ENCODE results near the gene NDE1.

The NDE1 gene

GRCh38 chr16:15701367-15701766 lies 51.3 kb downstream of the NDE1 start:
- Histone ChIP-seq H3K36me3 (ENCODE audit: insufficient read depth, low read length) (peaks cover 82% of the 10 kb centered on the region), H3K27me3 (ENCODE audit: insufficient read depth, low read length) (no peaks in the 10 kb centered on the region), H3K9me3 (ENCODE audit: low read length) (no peaks in the 10 kb centered on the region), H3K4me3 (ENCODE audit: low read depth, low read length, poor library complexity, severe bottlenecking) (no peak overlapping the region), H2AFZ (ENCODE audit: low read length) (no peak overlapping the region), H3K9ac (ENCODE audit: low read length) (no peak overlapping the region), H4K20me1 (ENCODE audit: insufficient read depth, low read length) (no peaks in the 10 kb centered on the region), H3K9me2 (ENCODE audit: low read depth, low read length) (no peaks in the 10 kb centered on the region), H3F3A (ENCODE audit: insufficient read depth, low read length) (no peaks in the 10 kb centered on the region), H3K27ac (ENCODE audit: low read depth, low read length, poor library complexity, severe bottlenecking) (no peak overlapping the region), H3K4me1 (ENCODE audit: insufficient read depth, low read length, severe bottlenecking) (no peaks in the 10 kb centered on the region), H3K79me2 (ENCODE audit: insufficient read depth, low read length) (no peaks in the 10 kb centered on the region), H3K4me2 (ENCODE audit: low read length) (no peak overlapping the region)
- TF ChIP-seq EZH2 (IDR thresholded peaks at IDR 0.05; ENCODE audit: borderline replicate concordance, low read length) = no peak
- TF ChIP-seq, protein P1, sequence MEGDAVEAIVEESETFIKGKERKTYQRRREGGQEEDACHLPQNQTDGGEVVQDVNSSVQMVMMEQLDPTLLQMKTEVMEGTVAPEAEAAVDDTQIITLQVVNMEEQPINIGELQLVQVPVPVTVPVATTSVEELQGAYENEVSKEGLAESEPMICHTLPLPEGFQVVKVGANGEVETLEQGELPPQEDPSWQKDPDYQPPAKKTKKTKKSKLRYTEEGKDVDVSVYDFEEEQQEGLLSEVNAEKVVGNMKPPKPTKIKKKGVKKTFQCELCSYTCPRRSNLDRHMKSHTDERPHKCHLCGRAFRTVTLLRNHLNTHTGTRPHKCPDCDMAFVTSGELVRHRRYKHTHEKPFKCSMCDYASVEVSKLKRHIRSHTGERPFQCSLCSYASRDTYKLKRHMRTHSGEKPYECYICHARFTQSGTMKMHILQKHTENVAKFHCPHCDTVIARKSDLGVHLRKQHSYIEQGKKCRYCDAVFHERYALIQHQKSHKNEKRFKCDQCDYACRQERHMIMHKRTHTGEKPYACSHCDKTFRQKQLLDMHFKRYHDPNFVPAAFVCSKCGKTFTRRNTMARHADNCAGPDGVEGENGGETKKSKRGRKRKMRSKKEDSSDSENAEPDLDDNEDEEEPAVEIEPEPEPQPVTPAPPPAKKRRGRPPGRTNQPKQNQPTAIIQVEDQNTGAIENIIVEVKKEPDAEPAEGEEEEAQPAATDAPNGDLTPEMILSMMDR (IDR thresholded peaks at IDR 0.05; ENCODE audit: low read length) = no peak

GRCh38 chr16:15701975-15702970 lies 52.2 kb downstream of the NDE1 start:
- Histone ChIP-seq H3K9me3 (ENCODE audit: low read length) (no peaks in the 10 kb centered on the region), H3K9ac (ENCODE audit: low read length) (no peak overlapping the region), H3F3A (ENCODE audit: insufficient read depth, low read length) (no peaks in the 10 kb centered on the region), H3K79me2 (ENCODE audit: insufficient read depth, low read length) (no peaks in the 10 kb centered on the region), H4K20me1 (ENCODE audit: insufficient read depth, low read length) (no peaks in the 10 kb centered on the region), H3K27me3 (ENCODE audit: insufficient read depth, low read length) (no peaks in the 10 kb centered on the region), H3K27ac (ENCODE audit: low read depth, low read length, poor library complexity, severe bottlenecking) (no peak overlapping the region), H3K4me1 (ENCODE audit: insufficient read depth, low read length, severe bottlenecking) (no peaks in the 10 kb centered on the region), H3K4me3 (ENCODE audit: low read depth, low read length, poor library complexity, severe bottlenecking) (no peak overlapping the region), H3K9me2 (ENCODE audit: low read depth, low read length) (no peaks in the 10 kb centered on the region), H2AFZ (ENCODE audit: low read length) (no peak overlapping the region), H3K4me2 (ENCODE audit: low read length) (no peak overlapping the region), H3K36me3 (ENCODE audit: insufficient read depth, low read length) (peaks cover 73% of the 10 kb centered on the region)
- TF ChIP-seq, protein P1 (IDR thresholded peaks at IDR 0.05; ENCODE audit: low read length) = no peak
- no peak for TF ChIP-seq EZH2 (IDR thresholded peaks at IDR 0.05; ENCODE audit: borderline replicate concordance, low read length)

GRCh38 chr16:15703029-15703736 lies 53.1 kb downstream of the NDE1 start:
- H2AFZ ChIP-seq (ENCODE audit: low read length) = no peak overlapping the region
- no peaks in the 10 kb centered on the region for H3K9me3 ChIP-seq (ENCODE audit: low read length)
- no peaks in the 10 kb centered on the region for H3K27me3 ChIP-seq (ENCODE audit: insufficient read depth, low read length)
- H3K4me3 ChIP-seq (ENCODE audit: low read depth, low read length, poor library complexity, severe bottlenecking) = no peak overlapping the region
- H3K4me2 ChIP-seq (ENCODE audit: low read length) = no peak overlapping the region
- no peaks in the 10 kb centered on the region for H3K4me1 ChIP-seq (ENCODE audit: insufficient read depth, low read length, severe bottlenecking)
- no peaks in the 10 kb centered on the region for H3K79me2 ChIP-seq (ENCODE audit: insufficient read depth, low read length)
- H3K9ac ChIP-seq (ENCODE audit: low read length) = no peak overlapping the region
- H3K9me2 ChIP-seq (ENCODE audit: low read depth, low read length) = no peaks in the 10 kb centered on the region
- H3K36me3 ChIP-seq (ENCODE audit: insufficient read depth, low read length) = peaks cover 67% of the 10 kb centered on the region
- no peak overlapping the region for H3K27ac ChIP-seq (ENCODE audit: low read depth, low read length, poor library complexity, severe bottlenecking)
- no peak for TF ChIP-seq EZH2 (IDR thresholded peaks at IDR 0.05; ENCODE audit: borderline replicate concordance, low read length)
- no peaks in the 10 kb centered on the region for H3F3A ChIP-seq (ENCODE audit: insufficient read depth, low read length)
- no peaks in the 10 kb centered on the region for H4K20me1 ChIP-seq (ENCODE audit: insufficient read depth, low read length)
